Epithelial cell of esophagus (primary cell): ENCODE measurements around the gene CTDSP1.

ENCODE experiments used
- DNase-seq: peaks from one replicate; pipeline ENCODE4 v3.0.0; 2010; ENCODE audit warnings: low read depth
- H3K4me3 ChIP-seq: 2 replicates; pipeline ENCODE4 v1.5.1; 2011; ENCODE audit warnings: mild to moderate bottlenecking, low read length, control low read depth
- TF ChIP-seq, protein P1 (sequence below): IDR thresholded peaks from 2 replicates; pipeline ENCODE4 v1.5.1; 2011; ENCODE audit warnings: low read depth, mild to moderate bottlenecking, low read length, control low read depth, inconsistent platforms; ENCODE audit not compliant: insufficient read depth; ENCODE audit errors: missing control alignments

CTDSP1 gene

DNA sequence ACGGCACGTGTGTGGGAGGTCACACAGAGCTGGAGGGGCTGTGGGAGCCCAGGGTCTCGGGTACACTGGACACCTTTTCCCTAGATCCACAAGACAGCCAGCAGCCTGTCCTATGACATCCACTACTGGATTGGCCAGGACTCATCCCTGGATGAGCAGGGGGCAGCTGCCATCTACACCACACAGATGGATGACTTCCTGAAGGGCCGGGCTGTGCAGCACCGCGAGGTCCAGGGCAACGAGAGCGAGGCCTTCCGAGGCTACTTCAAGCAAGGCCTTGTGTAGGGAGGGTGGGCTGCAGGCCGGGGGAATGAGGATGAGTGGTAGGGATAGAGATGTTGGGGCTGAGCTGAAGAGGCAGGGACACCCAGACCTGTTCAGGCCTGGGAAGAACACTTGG, 25.9 kb downstream of the CTDSP1 start:
- TF ChIP-seq, protein P1, sequence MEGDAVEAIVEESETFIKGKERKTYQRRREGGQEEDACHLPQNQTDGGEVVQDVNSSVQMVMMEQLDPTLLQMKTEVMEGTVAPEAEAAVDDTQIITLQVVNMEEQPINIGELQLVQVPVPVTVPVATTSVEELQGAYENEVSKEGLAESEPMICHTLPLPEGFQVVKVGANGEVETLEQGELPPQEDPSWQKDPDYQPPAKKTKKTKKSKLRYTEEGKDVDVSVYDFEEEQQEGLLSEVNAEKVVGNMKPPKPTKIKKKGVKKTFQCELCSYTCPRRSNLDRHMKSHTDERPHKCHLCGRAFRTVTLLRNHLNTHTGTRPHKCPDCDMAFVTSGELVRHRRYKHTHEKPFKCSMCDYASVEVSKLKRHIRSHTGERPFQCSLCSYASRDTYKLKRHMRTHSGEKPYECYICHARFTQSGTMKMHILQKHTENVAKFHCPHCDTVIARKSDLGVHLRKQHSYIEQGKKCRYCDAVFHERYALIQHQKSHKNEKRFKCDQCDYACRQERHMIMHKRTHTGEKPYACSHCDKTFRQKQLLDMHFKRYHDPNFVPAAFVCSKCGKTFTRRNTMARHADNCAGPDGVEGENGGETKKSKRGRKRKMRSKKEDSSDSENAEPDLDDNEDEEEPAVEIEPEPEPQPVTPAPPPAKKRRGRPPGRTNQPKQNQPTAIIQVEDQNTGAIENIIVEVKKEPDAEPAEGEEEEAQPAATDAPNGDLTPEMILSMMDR, result no peak
- no peak overlapping the region for H3K4me3 ChIP-seq
- no peak for DNase-seq

DNA sequence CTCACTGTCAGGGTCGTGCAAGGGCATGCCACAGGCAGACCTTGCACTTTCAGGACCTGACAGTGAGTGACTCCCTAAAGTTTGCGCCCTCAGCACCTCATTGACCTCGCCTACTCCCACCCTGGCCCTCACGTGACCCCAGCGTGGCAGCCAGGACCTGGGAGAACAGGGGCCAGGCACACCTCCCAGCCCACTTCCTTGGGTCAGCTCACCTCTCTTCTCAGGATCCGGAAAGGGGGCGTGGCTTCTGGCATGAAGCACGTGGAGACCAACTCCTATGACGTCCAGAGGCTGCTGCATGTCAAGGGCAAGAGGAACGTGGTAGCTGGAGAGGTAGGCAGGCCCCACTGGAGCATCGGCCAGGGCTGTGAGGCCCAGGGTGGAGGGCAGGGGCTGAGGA, 28.1 kb downstream of the CTDSP1 start:
- no peak for DNase-seq
- H3K4me3 ChIP-seq, result no peak overlapping the region
- TF ChIP-seq, protein P1, result no peak

DNA sequence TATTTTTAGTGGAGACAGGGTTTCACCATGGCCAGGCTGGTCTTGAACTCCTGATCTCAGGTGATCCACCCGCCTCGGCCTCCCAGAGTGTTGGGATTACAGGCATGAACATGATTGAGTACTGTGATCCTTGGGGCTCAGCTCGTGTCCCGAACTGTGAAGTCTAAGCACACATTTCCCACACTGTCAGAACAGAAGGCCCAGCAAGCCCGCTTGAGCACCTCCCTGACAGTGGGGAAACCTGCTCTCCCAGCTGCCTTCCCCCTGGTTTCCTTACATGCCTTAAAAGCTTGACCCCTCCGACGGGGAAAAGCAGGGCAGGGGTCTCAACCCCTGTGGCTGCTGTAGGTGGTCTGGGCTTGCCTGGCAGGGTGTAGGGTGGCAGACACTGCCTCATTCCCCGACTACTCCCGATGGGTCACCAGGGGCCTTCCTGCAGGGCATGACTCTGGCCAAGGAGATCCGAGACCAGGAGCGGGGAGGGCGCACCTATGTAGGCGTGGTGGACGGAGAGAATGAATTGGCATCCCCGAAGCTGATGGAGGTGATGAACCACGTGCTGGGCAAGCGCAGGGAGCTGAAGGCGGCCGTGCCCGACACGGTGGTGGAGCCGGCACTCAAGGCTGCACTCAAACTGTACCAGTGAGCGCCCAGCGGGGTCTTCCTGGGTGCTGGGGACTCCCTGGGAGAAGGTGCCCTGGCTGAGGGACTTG, 29.3 kb downstream of the CTDSP1 start:
- DNase-seq, result no peak
- TF ChIP-seq, protein P1, result no peak
- no peak overlapping the region for H3K4me3 ChIP-seq

DNA sequence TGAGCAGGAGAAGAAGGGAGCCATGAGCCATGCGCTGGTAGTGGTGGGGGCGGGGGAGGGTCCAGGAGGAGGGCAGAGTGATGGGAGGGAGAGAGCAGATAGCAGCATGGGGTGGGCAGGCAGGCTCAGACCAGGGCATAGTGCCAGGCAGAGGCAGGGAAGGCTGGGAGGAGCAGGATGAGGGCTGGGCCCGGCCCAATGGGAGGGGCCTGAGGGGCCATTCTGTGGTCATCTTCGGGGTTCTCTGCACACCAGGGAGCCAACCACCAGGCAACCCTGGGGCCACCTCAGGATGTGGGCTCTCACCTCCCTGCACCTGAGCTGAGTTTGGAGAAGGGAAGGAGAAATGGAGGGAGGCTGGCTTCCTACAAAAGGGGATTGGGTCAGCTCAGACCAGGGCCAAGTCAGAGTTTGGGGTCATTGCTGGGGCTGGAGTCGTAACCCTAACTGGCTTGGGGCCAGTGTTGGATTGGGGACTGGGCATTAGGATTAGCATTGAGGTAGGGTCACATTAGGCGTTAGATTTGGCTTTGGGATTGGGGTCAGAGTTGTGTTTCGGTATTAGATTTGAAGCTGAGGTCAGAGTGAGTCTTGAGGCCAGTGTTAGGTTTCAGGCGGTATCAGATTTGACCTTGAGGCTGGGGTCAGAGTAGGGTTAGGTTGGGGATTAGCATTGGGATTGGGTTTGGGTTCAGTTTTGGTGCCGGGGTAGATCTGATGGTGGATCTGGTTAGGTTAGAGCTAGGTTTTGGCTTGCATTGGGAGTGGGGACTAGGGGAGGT, 30.4 kb downstream of the CTDSP1 start:
- TF ChIP-seq, protein P1, result no peak
- H3K4me3 ChIP-seq, result no peak overlapping the region
- no peak for DNase-seq

DNA sequence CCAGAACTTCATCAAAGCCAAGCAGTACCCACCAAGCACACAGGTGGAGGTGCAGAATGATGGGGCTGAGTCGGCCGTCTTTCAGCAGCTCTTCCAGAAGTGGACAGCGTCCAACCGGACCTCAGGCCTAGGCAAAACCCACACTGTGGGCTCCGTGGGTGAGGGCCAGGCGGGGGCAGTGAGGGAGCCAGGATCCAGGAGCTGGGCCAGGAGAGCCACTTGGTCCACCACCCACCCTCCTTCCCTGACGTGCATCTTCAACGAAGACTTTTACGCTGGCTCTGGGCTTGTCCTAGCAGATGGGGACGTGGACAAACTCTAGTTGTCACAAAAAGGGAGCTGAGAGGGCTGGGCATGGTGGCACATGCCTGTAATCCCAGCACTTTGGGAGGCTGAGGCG, 31.1 kb downstream of the CTDSP1 start:
- TF ChIP-seq, protein P1, result no peak
- DNase-seq, result no peak
- no peak overlapping the region for H3K4me3 ChIP-seq

DNA sequence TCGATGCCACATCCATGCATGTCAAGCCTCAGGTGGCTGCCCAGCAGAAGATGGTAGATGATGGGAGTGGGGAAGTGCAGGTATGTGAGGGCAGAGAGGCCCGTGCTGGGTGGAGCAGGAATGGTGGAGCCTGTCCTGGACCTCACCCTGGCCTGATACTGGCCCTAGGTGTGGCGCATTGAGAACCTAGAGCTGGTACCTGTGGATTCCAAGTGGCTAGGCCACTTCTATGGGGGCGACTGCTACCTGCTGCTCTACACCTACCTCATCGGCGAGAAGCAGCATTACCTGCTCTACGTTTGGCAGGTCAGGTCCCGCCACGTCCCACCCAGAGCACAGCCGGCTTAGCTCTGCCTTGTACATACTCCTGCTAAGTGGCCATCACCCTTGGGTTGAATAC, 32.2 kb downstream of the CTDSP1 start:
- no peak overlapping the region for H3K4me3 ChIP-seq
- TF ChIP-seq, protein P1, result no peak
- DNase-seq, result no peak
